HCT116 (cell line): ENCODE data around the gene TNFSF13B. TPM values are rescaled to one million over a fixed set of nuclear protein-coding genes. Genes with fewer than 3 reads are reported as not detected.

Experiments used
- ATAC-seq: fragments of 200-7000 bp; cut with Tn5 transposase; 2 replicates; pipeline ENCODE4 v1.9.1; 2020; ENCODE audit warnings: mild to moderate bottlenecking, moderate library complexity
- Bru-seq: library from RNA; stranded (reverse); fragments of 400-500 nt; gene quantifications from one replicate; lab custom pipeline; 2021; lab: Mats Ljungman, UMichigan
- BruChase-seq, 2 experiments: library from RNA; stranded (reverse); fragments of 400-500 nt; gene quantifications; one replicate each; lab custom pipeline; 2021; lab: Mats Ljungman, UMichigan
- BruUV-seq: library from RNA; stranded (reverse); fragments of 400-500 nt; replicated peaks from 2 replicates; lab custom pipeline; 2021; lab: Mats Ljungman, UMichigan
- CTCF ChIA-PET: fragments of 300-600 bp; sonication (Branson Sonifier 250); formaldehyde crosslinking; loops from one replicate; lab custom pipeline; 2021; ENCODE audit warnings: antibody characterized with exemption; lab: Charles Lee
- POLR2A ChIA-PET: fragments of 300-600, 350-600 bp; sonication (Branson Sonifier 250); formaldehyde crosslinking; loops from one replicate; lab custom pipeline; 2021; ENCODE audit warnings: antibody characterized with exemption; lab: Charles Lee
- RAD21 ChIA-PET, 2 experiments: fragments of 300-600 bp; sonication (Branson Sonifier 250); formaldehyde crosslinking; loops; one replicate each; lab custom pipeline; 2023; ENCODE audit warnings: low total read pairs in 2 of 2; ENCODE audit not compliant: uncharacterized antibody in 2 of 2, unreplicated experiment in 2 of 2, low non-redundant PET in 1 of 2; lab: Charles Lee
- DNase-seq: peaks from one replicate; pipeline ENCODE4 v3.0.0-alpha.2; 2010; ENCODE audit warnings: low read depth, low spot score
- H2AFZ ChIP-seq: fragments of 200-600 bp; shearing (Covaris generic), sonication (generic); 2 replicates; pipeline ENCODE4 v1.6.1; 2017; ENCODE audit warnings: low read depth, mixed run types, mixed read lengths, antibody characterized with exemption, low read length; ENCODE audit not compliant: poor library complexity, severe bottlenecking
- H3K27ac ChIP-seq: 2 replicates; pipeline ENCODE4 v1.5.1; 2012; ENCODE audit warnings: low read depth, low read length
- H3K27me3 ChIP-seq: fragments of 200-600 bp; sonication (generic); 2 replicates; pipeline ENCODE4 v1.6.1; 2016; ENCODE audit warnings: mixed run types, low read length, mixed read lengths; ENCODE audit not compliant: insufficient read depth
- H3K36me3 ChIP-seq, 2 experiments: fragments of 200-500 bp in 1 of 2; fragments of 200-600 bp in 1 of 2; sonication (Bioruptor generic) in 1 of 2; sonication (generic) in 1 of 2; 2 replicates each; pipeline versions ENCODE4 v1.5.1 to v1.6.1; 2014 to 2016; ENCODE audit warnings: low read length in 2 of 2, inconsistent platforms in 1 of 2, mixed read lengths in 1 of 2, mixed run types in 1 of 2; ENCODE audit not compliant: insufficient read depth in 2 of 2, control insufficient read depth in 1 of 2
- H3K4me1 ChIP-seq, 2 experiments: fragments of 200-600 bp in 1 of 2; sonication (generic) in 1 of 2; 2 replicates each; pipeline versions ENCODE4 v1.5.1 to v1.6.1; 2012 to 2017; ENCODE audit warnings: low read length in 2 of 2, inconsistent platforms in 1 of 2, mild to moderate bottlenecking in 1 of 2, mixed read lengths in 1 of 2, mixed run types in 1 of 2, moderate library complexity in 1 of 2; ENCODE audit not compliant: insufficient read depth in 2 of 2, control insufficient read depth in 1 of 2
- H3K4me2 ChIP-seq: fragments of 200-600 bp; sonication (generic); 2 replicates; pipeline ENCODE4 v1.6.1; 2017; ENCODE audit warnings: mixed run types, low read length, mixed read lengths
- H3K4me3 ChIP-seq, 2 experiments: fragments of 200-600 bp in 1 of 2; sonication (generic) in 1 of 2; replicated peaks in 1 of 2; 2 replicates each; pipeline ENCODE4 v1.5.1; 2011 to 2016; ENCODE audit warnings: low read length in 2 of 2, control low read depth in 1 of 2, low read depth in 1 of 2, mild to moderate bottlenecking in 1 of 2, mixed read lengths in 1 of 2, mixed run types in 1 of 2
- H3K79me2 ChIP-seq: fragments of 200-600 bp; sonication (generic); 2 replicates; pipeline ENCODE4 v1.6.1; 2017; ENCODE audit warnings: mild to moderate bottlenecking, mixed run types, low read length, moderate library complexity, mixed read lengths; ENCODE audit not compliant: insufficient read depth
- H3K9ac ChIP-seq: fragments of 200-600 bp; sonication (generic); 2 replicates; pipeline ENCODE4 v1.6.1; 2016; ENCODE audit warnings: low read length, mixed read lengths
- H3K9me2 ChIP-seq: fragments of 200-600 bp; sonication (generic), shearing (Covaris generic); 2 replicates; pipeline ENCODE4 v1.6.1; 2017; ENCODE audit warnings: mixed run types, mild to moderate bottlenecking, moderate library complexity; ENCODE audit not compliant: insufficient read depth
- H3K9me3 ChIP-seq, 2 experiments: fragments of 200-500 bp in 1 of 2; fragments of 200-600 bp in 1 of 2; sonication (Bioruptor generic) in 1 of 2; sonication (generic) in 1 of 2; 2 replicates each; pipeline ENCODE4 v1.6.1; 2014 to 2017; ENCODE audit warnings: low read length in 2 of 2, mixed read lengths in 2 of 2, inconsistent platforms in 1 of 2, low read depth in 1 of 2, mild to moderate bottlenecking in 1 of 2, mixed run types in 1 of 2, moderate library complexity in 1 of 2; ENCODE audit not compliant: control insufficient read depth in 1 of 2, insufficient read depth in 1 of 2
- H4K20me1 ChIP-seq: fragments of 200-600 bp; sonication (generic), shearing (Covaris generic); 2 replicates; pipeline ENCODE4 v1.6.1; 2017; ENCODE audit warnings: mixed run types, mild to moderate bottlenecking, moderate library complexity; ENCODE audit not compliant: insufficient read depth
- CBX3 ChIP-seq: IDR thresholded peaks from 2 replicates; pipeline ENCODE4 v1.6.1; 2012; ENCODE audit warnings: low read depth
- EZH2phosphoT487 ChIP-seq: fragments of 200-600 bp; IDR thresholded peaks from 2 replicates; pipeline ENCODE4 v1.6.1; 2018; ENCODE audit warnings: antibody characterized with exemption, borderline replicate concordance
- JUND ChIP-seq: IDR thresholded peaks from 2 replicates; pipeline ENCODE4 v1.6.1; 2012
- SIN3A ChIP-seq: IDR thresholded peaks from 2 replicates; pipeline ENCODE4 v1.6.1; 2012; ENCODE audit warnings: low read depth
- ZFX ChIP-seq: fragments of 450-650 bp; IDR thresholded peaks from 2 replicates; pipeline ENCODE4 v1.6.1; 2017
- intact Hi-C: fragments of 100-400 bp; cut with micrococcal nuclease; formaldehyde crosslinking; loops from 2 replicates; pipeline ENCODE4 v1.10.0; 2022
- long read RNA-seq: library from polyadenylated mRNA; unstranded; transcript quantifications from one replicate; pipeline ENCODE4 v2.0.0, GENCODE V29; 2021; ENCODE audit not compliant: unreplicated experiment
- polyA plus RNA-seq: library from polyadenylated mRNA; unstranded; fragments of >200 nt; gene quantifications from 2 replicates; pipeline ENCODE4 v1.2.1, GENCODE V29; 2012; ENCODE audit warnings: missing spikeins
- total RNA-seq: library from RNA; stranded (reverse); gene quantifications from one replicate; pipeline ENCODE4 v1.2.1, GENCODE V29; 2021; ENCODE audit not compliant: unreplicated experiment
- TF ChIP-seq, protein P1 (sequence below), 3 experiments: fragments of 200-600 bp in 1 of 3; sonication (generic) in 1 of 3; IDR thresholded peaks in 2 of 3; conservative IDR thresholded peaks in 1 of 3; 2 replicates each; pipeline ENCODE4 v1.5.1; 2012 to 2017; ENCODE audit warnings: low read depth in 2 of 3, low read length in 2 of 3, antibody characterized with exemption in 1 of 3, borderline replicate concordance in 1 of 3, control low read depth in 1 of 3, mild to moderate bottlenecking in 1 of 3, mixed read lengths in 1 of 3, mixed run types in 1 of 3, moderate library complexity in 1 of 3; ENCODE audit not compliant: insufficient read depth in 1 of 3

The TNFSF13B gene
- 1.3 TPM for total RNA-seq
- 0.23 TPM in 1 of 2 replicates, not detected in the other for polyA plus RNA-seq
- Bru-seq, nascent RNA, result percentile 39 among the genes with signal in this experiment
- BruChase-seq, experiment 1, labeled RNA remaining after a 6-hour chase, result percentile 57 among the genes with signal in this experiment
- percentile 50 among the genes with signal in this experiment for BruChase-seq, experiment 2, labeled RNA remaining after a 2-hour chase
- long read RNA-seq, partial matches to known transcripts, result 0 of 1 reads
- long read RNA-seq, other reads (novel, unspliced or antisense), result 1 of 1 reads

- Histone ChIP-seq H2AFZ (no peak within 1 kb of the TSS), H3K27me3 (no peaks in the 10 kb centered on the region), H3K4me1 (no peaks in the 10 kb centered on the region), H3K4me3 (no peak within 1 kb of the TSS), H3K4me2 (no peak within 1 kb of the TSS), H3K79me2 (no peaks in the 10 kb centered on the region), H3K9me3 (no peaks in the 10 kb centered on the region), H3K36me3 (no peaks in the 10 kb centered on the region), H3K27ac (no peak within 1 kb of the TSS), H3K9me2 (no peaks in the 10 kb centered on the region), H4K20me1 (no peaks in the 10 kb centered on the region), H3K9ac (no peak within 1 kb of the TSS)
- BruUV-seq, result no TSS peak
- intact Hi-C loops, result no loop called here
- ChIA-PET RAD21 (no interaction called here), POLR2A (no interaction called here), CTCF (no interaction called here)
- ATAC-seq, result no peak
- DNase-seq, result no peak
- TF ChIP-seq JUND, result no peak
- no peak for TF ChIP-seq SIN3A
- no peak for TF ChIP-seq CBX3
- TF ChIP-seq, protein P1, sequence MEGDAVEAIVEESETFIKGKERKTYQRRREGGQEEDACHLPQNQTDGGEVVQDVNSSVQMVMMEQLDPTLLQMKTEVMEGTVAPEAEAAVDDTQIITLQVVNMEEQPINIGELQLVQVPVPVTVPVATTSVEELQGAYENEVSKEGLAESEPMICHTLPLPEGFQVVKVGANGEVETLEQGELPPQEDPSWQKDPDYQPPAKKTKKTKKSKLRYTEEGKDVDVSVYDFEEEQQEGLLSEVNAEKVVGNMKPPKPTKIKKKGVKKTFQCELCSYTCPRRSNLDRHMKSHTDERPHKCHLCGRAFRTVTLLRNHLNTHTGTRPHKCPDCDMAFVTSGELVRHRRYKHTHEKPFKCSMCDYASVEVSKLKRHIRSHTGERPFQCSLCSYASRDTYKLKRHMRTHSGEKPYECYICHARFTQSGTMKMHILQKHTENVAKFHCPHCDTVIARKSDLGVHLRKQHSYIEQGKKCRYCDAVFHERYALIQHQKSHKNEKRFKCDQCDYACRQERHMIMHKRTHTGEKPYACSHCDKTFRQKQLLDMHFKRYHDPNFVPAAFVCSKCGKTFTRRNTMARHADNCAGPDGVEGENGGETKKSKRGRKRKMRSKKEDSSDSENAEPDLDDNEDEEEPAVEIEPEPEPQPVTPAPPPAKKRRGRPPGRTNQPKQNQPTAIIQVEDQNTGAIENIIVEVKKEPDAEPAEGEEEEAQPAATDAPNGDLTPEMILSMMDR (IDR thresholded peaks at IDR 0.05 in 2 of 3, conservative IDR thresholded peaks at IDR 0.05 in 1 of 3; ENCODE audit: borderline replicate concordance in 1 of 3, insufficient read depth in 1 of 3, low read depth in 2 of 3, low read length in 2 of 3), result no peak
- no peak for TF ChIP-seq ZFX
- no peak for TF ChIP-seq EZH2phosphoT487
Observed at GRCh38 chr13:108269601-108270328, at the start of gene TNFSF13B. Gene TNFSF13B (plus strand): TSS chr13:108269718. CDS start chr13:108269896, 178 bp downstream.
